MCF 10A (cell line): ENCODE measurements around the gene REEP6. TPM values are rescaled to one million over a fixed set of nuclear protein-coding genes. Genes with fewer than 3 reads are reported as not detected.

Source experiments
- BruUV-seq: library from RNA; stranded (reverse); fragments of 400-500 nt; replicated peaks from 2 replicates; lab custom pipeline; 2021; lab: Mats Ljungman, UMichigan
- CTCF ChIA-PET: fragments of 300-600 bp; sonication (Branson Sonifier 250); formaldehyde crosslinking; extraction: SDS; loops from one replicate; lab custom pipeline; 2021; ENCODE audit warnings: antibody characterized with exemption, inconsistent platforms; lab: Yijun Ruan, JAX
- POLR2A ChIA-PET: fragments of 300-600, 350-650 bp; sonication (Branson Sonifier 250); formaldehyde crosslinking; extraction: SDS; loops from one replicate; lab custom pipeline; 2020; ENCODE audit warnings: antibody characterized with exemption, inconsistent platforms; lab: Yijun Ruan, JAX
- DNase-seq: peaks from one replicate; pipeline ENCODE4 v3.0.0-alpha.2; 2018; ENCODE audit not compliant: unreplicated experiment
- H3K27ac Mint-ChIP-seq: one replicate; pipeline ENCODE4 v1.8.0; 2022; ENCODE audit warnings: mild to moderate bottlenecking, low read depth, mixed read lengths; ENCODE audit not compliant: unreplicated experiment
- H3K27me3 Mint-ChIP-seq: one replicate; pipeline ENCODE4 v1.8.0; 2022; ENCODE audit warnings: mixed read lengths; ENCODE audit not compliant: insufficient read depth, unreplicated experiment
- H3K36me3 Mint-ChIP-seq: one replicate; pipeline ENCODE4 v1.8.0; 2022; ENCODE audit warnings: mild to moderate bottlenecking, moderate library complexity, mixed read lengths; ENCODE audit not compliant: insufficient read depth, unreplicated experiment
- H3K4me1 Mint-ChIP-seq: one replicate; pipeline ENCODE4 v1.8.0; 2022; ENCODE audit warnings: mixed read lengths; ENCODE audit not compliant: insufficient read depth, unreplicated experiment
- H3K4me3 Mint-ChIP-seq: one replicate; pipeline ENCODE4 v1.8.0; 2022; ENCODE audit warnings: mild to moderate bottlenecking, moderate library complexity, mixed read lengths; ENCODE audit not compliant: unreplicated experiment
- H3K9me3 Mint-ChIP-seq: one replicate; pipeline ENCODE4 v1.8.0; 2022; ENCODE audit warnings: mixed read lengths; ENCODE audit not compliant: unreplicated experiment
- CTCF ChIP-seq: fragments of 200-600 bp; IDR thresholded peaks from one replicate; pipeline ENCODE4 v1.8.0; 2022; ENCODE audit warnings: antibody characterized with exemption, mild to moderate bottlenecking; ENCODE audit not compliant: unreplicated experiment
- intact Hi-C: fragments of 100-400 bp; cut with micrococcal nuclease; formaldehyde crosslinking; loops from 2 replicates; pipeline ENCODE4 v1.14.1; 2022
- total RNA-seq: library from RNA; stranded (reverse); gene quantifications from 2 replicates; pipeline ENCODE4 v1.2.3, GENCODE V29; 2022

The REEP6 gene
- total RNA-seq, 1 experiment from 2014 or later = 3.8 TPM

- no TSS peak for BruUV-seq
- Mint-ChIP-seq H3K4me3 (no peak overlapping the region), H3K9me3 (no peaks in the 10 kb centered on the region), H3K27ac (no peak overlapping the region), H3K36me3 (peaks cover 11% of the 10 kb centered on the region), H3K27me3 (peaks cover 30% of the 10 kb centered on the region), H3K4me1 (no peaks in the 10 kb centered on the region)
- intact Hi-C loops = no loop called here
- ChIA-PET POLR2A (interaction anchor here (0.6 to 1.4 kb wide), 4 partner anchors 11 to 1980 kb away, joined by 3 read pairs; no protein-coding TSS in a partner anchor), CTCF (interaction anchor here (0.6 to 1.1 kb wide), 3 partner anchors 9 to 138 kb away, joined by 3 to 6 read pairs (median 3); no protein-coding TSS in a partner anchor)
- TF ChIP-seq CTCF = no peak
- no peak for DNase-seq
Measured at GRCh38 chr19:1452802-1453524, 38.0 kb upstream of the REEP6 start.

GRCh38 chr19:1453525-1454364 lies 37.2 kb upstream of the REEP6 start:
- H3K27ac Mint-ChIP-seq = no peak overlapping the region
- CTCF ChIA-PET = interaction anchor here (0.6 kb wide), 1 partner anchor 108 kb away, joined by 3 read pairs; no protein-coding TSS in a partner anchor
- H3K4me3 Mint-ChIP-seq = no peak overlapping the region
- H3K36me3 Mint-ChIP-seq = peaks cover 13% of the 10 kb centered on the region
- peak; percentile 70 for DNase-seq
- H3K4me1 Mint-ChIP-seq = no peaks in the 10 kb centered on the region
- BruUV-seq = no TSS peak
- H3K9me3 Mint-ChIP-seq = no peaks in the 10 kb centered on the region
- peaks cover 26% of the 10 kb centered on the region for H3K27me3 Mint-ChIP-seq
- POLR2A ChIA-PET = interaction anchor here (0.7 to 1.5 kb wide), 4 partner anchors 12 to 1979 kb away, joined by 3 to 7 read pairs (median 3); no protein-coding TSS in a partner anchor
- TF ChIP-seq CTCF = no peak
- intact Hi-C loops = no loop called here

- H3K27me3 Mint-ChIP-seq = peaks cover 15% of the 10 kb centered on the region
- no peak overlapping the region for H3K27ac Mint-ChIP-seq
- peaks cover 18% of the 10 kb centered on the region for H3K36me3 Mint-ChIP-seq
- DNase-seq = peak; percentile 57
- no peaks in the 10 kb centered on the region for H3K4me1 Mint-ChIP-seq
- ChIA-PET CTCF (interaction anchor here (0.7 kb wide), 1 partner anchor 217 kb away, joined by 3 read pairs; no protein-coding TSS in a partner anchor), POLR2A (interaction anchor here (0.6 to 1.5 kb wide), 3 partner anchors 11 to 23 kb away, joined by 3 to 7 read pairs (median 5); no protein-coding TSS in a partner anchor)
- no TSS peak for BruUV-seq
- no peak for TF ChIP-seq CTCF
- intact Hi-C loops = no loop called here
- no peak overlapping the region for H3K4me3 Mint-ChIP-seq
- no peaks in the 10 kb centered on the region for H3K9me3 Mint-ChIP-seq
Measured at GRCh38 chr19:1455002-1455335, 36.0 kb upstream of the REEP6 start.
